Tibial nerve (tissue), 4 donors: ENCODE results near the gene BACH2.

Experiments
- EP300 ChIP-seq, 2 donors: sonication (generic); formaldehyde crosslinking; IDR thresholded peaks; one replicate each; pipeline ENCODE4 v1.6.1; 2017; ENCODE audit warnings: antibody characterized with exemption in 2 of 2, mild to moderate bottlenecking in 1 of 2
- TF ChIP-seq, protein P1 (sequence below), 5 experiments: fragments of 200-600 bp in 3 of 5; fragments of 450-650 bp in 2 of 5; sonication (generic) in 3 of 5; IDR thresholded peaks; one replicate each; pipeline ENCODE4 v1.5.1; 2016 to 2019; ENCODE audit warnings: antibody characterized with exemption in 5 of 5, mild to moderate bottlenecking in 3 of 5, moderate library complexity in 2 of 5

GRCh38 chr6:90195094-90195829 is 101.4 kb downstream of the BACH2 start:
- TF ChIP-seq, protein P1, sequence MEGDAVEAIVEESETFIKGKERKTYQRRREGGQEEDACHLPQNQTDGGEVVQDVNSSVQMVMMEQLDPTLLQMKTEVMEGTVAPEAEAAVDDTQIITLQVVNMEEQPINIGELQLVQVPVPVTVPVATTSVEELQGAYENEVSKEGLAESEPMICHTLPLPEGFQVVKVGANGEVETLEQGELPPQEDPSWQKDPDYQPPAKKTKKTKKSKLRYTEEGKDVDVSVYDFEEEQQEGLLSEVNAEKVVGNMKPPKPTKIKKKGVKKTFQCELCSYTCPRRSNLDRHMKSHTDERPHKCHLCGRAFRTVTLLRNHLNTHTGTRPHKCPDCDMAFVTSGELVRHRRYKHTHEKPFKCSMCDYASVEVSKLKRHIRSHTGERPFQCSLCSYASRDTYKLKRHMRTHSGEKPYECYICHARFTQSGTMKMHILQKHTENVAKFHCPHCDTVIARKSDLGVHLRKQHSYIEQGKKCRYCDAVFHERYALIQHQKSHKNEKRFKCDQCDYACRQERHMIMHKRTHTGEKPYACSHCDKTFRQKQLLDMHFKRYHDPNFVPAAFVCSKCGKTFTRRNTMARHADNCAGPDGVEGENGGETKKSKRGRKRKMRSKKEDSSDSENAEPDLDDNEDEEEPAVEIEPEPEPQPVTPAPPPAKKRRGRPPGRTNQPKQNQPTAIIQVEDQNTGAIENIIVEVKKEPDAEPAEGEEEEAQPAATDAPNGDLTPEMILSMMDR (IDR thresholded peaks at IDR 0.05), result no peak
- TF ChIP-seq EP300 (IDR thresholded peaks at IDR 0.05), result no peak
